Heart left ventricle (tissue), 16 donors: ENCODE data around the gene KLHL22. TPM values are rescaled to one million over a fixed set of nuclear protein-coding genes. Genes with fewer than 3 reads are reported as not detected.
"Not testable (repeated sequence)": the region's sequence is repeated elsewhere in the genome, so short reads cannot be mapped to it uniquely, and the experiment has no call there.

ENCODE experiments used
- ATAC-seq, 4 donors: fragments of 200-7000 bp; cut with Tn5 transposase; one replicate each; pipeline ENCODE4 v1.9.1; 2020 to 2022; ENCODE audit warnings: moderate library complexity in 4 of 4, mild to moderate bottlenecking in 3 of 4, moderate number of reproducible peaks in 1 of 4
- DNase-seq, 5 donors: peaks; one replicate each; pipeline ENCODE4 v3.0.0-alpha.2; 2020
- H3K27ac ChIP-seq, 12 donors: fragments of 200-600 bp; sonication (generic) in 4 of 12; one replicate each; pipeline versions ENCODE4 v1.5.0 to v1.8.0; 2016 to 2022; ENCODE audit warnings: mild to moderate bottlenecking in 2 of 12
- H3K27me3 ChIP-seq, 9 donors: fragments of 200-600 bp; sonication (generic) in 2 of 9; one replicate each; pipeline versions ENCODE4 v1.5.1 to v1.8.0; 2016 to 2022; ENCODE audit warnings: mild to moderate bottlenecking in 3 of 9
- H3K36me3 ChIP-seq, 9 donors: fragments of 200-600 bp; sonication (generic) in 2 of 9; one replicate each; pipeline versions ENCODE4 v1.5.0 to v1.8.0; 2018 to 2022; ENCODE audit warnings: mild to moderate bottlenecking in 2 of 9
- H3K4me1 ChIP-seq, 12 donors: fragments of 200-600 bp; sonication (generic) in 4 of 12; one replicate each; pipeline versions ENCODE4 v1.5.0 to v1.8.0; 2016 to 2022; ENCODE audit warnings: mild to moderate bottlenecking in 3 of 12
- H3K4me3 ChIP-seq, 12 donors: fragments of 200-600 bp; sonication (generic) in 4 of 12; one replicate each; pipeline versions ENCODE4 v1.5.0 to v1.8.0; 2017 to 2022; ENCODE audit warnings: mild to moderate bottlenecking in 9 of 12, moderate library complexity in 4 of 12
- H3K9me3 ChIP-seq, 12 donors: fragments of 200-600 bp; sonication (generic) in 4 of 12; one replicate each; pipeline versions ENCODE4 v1.5.0 to v1.8.0; 2016 to 2022; ENCODE audit warnings: mild to moderate bottlenecking in 1 of 12
- POLR2A ChIP-seq, 2 donors: fragments of 450-650 bp; IDR thresholded peaks; one replicate each; pipeline ENCODE4 v1.6.1; 2017; ENCODE audit warnings: antibody characterized with exemption in 2 of 2, mild to moderate bottlenecking in 2 of 2, moderate library complexity in 2 of 2
- WGBS, 4 donors: extraction: QIAGEN DNeasy Blood & Tissue Kit in 2 of 4; methylation state at CpG; one replicate each; pipeline versions ENCODE4 v1.1.5 to v1.1.7; 2013 to 2018; 5-methylcytosine and 5-hydroxymethylcytosine counted together
- intact Hi-C, 10 donors: fragments of 100-400 bp; cut with DNase I; formaldehyde crosslinking; loops; one replicate each; pipeline versions ENCODE4 v1.11.1 to v1.14.2; 2022
- polyA plus RNA-seq, 2 donors: library from polyadenylated mRNA; stranded (reverse); fragments of 200-250 nt; gene quantifications; one replicate each; pipeline ENCODE4 v1.2.3, GENCODE V29; 2013
- total RNA-seq, 9 donors: library from RNA; depleted of rRNA in 2 of 9; stranded (reverse); fragments of >200 nt in 2 of 9; fragmentation: NEBNext Ultra II Directional in 3 of 9; extraction: Animal tissue kit (Norgen Biotek cat#: 25700) in 3 of 9; gene quantifications; one replicate each; pipeline versions ENCODE4 v1.1.0 to v1.2.4, GENCODE V29; 2016 to 2023
- TF ChIP-seq, protein P1 (sequence below), 12 donors: fragments of 200-600 bp; sonication (generic) in 4 of 12; IDR thresholded peaks; one replicate each; pipeline versions ENCODE4 v1.5.0 to v1.8.0; 2018 to 2022; ENCODE audit warnings: antibody characterized with exemption in 12 of 12, mild to moderate bottlenecking in 5 of 12
- donor health status: ischemic (EF 13 %, LVEDD 7.1; RV severe dilation, severe dysfunction).
- donor health status: healthy with polysubstance abuse.
- donor health status: DM: no; HTN: yes; CAD: no.
- donor health status: DM: no; HTN: no; CAD: no.
- donor health status: ischemic (EF 25% LVEDD 6.9; RV normal size, moderate dysfunction).
- donor health status: ischemic (EF 25% LVEDD 5.7; RV mildly dilated, moderate dysfunction).
- donor health status: healthy.
- donor health status: DM: yes; HTN: yes; CAD: no.
- donor health status: ischemic (EF 35%, LVEDD 5.7; RV mildly dilated, moderate dysfunction).
- donor health status: nonischemic (EF 11% LVEDD 7.7; RV severe dilation, severe dysfunction).
- donor health status: DM: yes; HTN: yes; CAD: no.
- donor health status: PGD.
- donor health status: ischemic (EF 29% LVEDD 5.4; RV normal size, mild dysfunction).
- donor health status: nonischemic (EF 23%, LVEDD 6.1; RV moderate dilation, normal function).

KLHL22 gene
- total and polyA plus RNA-seq, 11 donors = 10.2 to 23.6 (median 16.8) TPM

DNA sequence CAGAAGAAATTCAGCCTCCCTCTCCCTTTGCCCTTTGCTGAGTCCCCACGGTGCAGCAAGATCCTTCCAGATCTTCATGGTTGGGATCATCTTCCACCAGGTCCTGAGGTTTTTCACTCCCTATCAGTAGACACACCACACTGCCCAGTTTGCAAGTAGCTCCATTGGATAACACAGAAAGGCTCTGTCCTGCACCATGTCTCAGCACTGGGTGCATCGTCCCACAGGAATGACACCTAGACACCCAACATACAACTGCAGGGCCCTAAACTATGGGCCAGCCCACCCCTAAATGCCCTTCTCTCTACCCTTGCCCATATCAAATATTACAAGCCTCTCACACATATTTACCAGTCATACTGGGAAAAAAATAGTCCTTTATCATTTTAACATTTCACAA lies 9.4 kb downstream of the KLHL22 start:
- intact Hi-C loops = no loop called here
- no peak for DNase-seq
- peaks cover 0 to 24% (median 1%) of the 10 kb centered on the region in 12 donors for H3K4me1 ChIP-seq
- H3K4me3 ChIP-seq = no peak overlapping the region
- no peak for ATAC-seq
- peaks cover 0 to 29% (median 4%) of the 10 kb centered on the region in 9 donors for H3K36me3 ChIP-seq
- TF ChIP-seq, protein P1, sequence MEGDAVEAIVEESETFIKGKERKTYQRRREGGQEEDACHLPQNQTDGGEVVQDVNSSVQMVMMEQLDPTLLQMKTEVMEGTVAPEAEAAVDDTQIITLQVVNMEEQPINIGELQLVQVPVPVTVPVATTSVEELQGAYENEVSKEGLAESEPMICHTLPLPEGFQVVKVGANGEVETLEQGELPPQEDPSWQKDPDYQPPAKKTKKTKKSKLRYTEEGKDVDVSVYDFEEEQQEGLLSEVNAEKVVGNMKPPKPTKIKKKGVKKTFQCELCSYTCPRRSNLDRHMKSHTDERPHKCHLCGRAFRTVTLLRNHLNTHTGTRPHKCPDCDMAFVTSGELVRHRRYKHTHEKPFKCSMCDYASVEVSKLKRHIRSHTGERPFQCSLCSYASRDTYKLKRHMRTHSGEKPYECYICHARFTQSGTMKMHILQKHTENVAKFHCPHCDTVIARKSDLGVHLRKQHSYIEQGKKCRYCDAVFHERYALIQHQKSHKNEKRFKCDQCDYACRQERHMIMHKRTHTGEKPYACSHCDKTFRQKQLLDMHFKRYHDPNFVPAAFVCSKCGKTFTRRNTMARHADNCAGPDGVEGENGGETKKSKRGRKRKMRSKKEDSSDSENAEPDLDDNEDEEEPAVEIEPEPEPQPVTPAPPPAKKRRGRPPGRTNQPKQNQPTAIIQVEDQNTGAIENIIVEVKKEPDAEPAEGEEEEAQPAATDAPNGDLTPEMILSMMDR (IDR thresholded peaks at IDR 0.05) = no peak
- TF ChIP-seq POLR2A (IDR thresholded peaks at IDR 0.05) = no peak
- H3K9me3 ChIP-seq = no peaks in the 10 kb centered on the region
- WGBS, 4 donors = 74 to 89% (median 80%) methylated on average over 2 of the region's 2 CpGs
- no peaks in the 10 kb centered on the region for H3K27me3 ChIP-seq
- H3K27ac ChIP-seq = no peak overlapping the region

DNA sequence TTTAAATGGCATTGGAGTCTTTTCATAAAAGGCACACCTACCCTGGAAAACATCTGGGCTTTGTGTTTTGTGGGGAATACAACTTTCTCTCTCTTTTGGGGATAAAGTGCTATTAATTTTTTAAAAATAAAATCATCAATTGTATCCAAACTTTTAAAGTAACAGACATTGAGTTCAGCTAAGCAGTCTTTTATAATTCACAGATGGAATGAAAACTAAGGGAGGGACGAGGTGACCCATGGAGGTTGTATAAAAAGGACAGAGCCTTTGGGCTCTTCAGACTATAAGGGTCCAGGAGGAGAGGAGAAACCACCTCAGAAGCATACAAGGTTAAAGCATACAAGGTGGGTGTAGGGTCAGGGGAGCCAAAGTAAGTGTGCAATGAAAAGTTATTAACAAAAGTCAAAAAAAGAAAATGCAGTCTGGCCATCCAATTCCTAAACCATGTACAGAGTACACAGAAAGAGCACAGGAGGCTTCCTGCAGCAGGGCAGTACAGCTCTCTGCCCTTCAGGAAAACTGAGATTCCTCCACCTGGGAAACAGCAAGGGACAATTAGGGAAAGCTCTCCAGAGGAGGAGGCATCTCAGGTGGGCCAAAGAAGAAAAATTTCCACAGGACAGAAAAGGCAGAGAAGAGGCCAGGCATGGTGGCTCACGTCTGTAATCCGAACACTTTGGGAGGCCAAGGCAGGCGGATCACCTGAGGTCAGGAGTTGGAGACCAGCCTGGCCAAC lies 10.5 kb downstream of the KLHL22 start:
- Histone ChIP-seq H3K36me3 (peaks cover 0 to 29% (median 4%) of the 10 kb centered on the region in 9 donors), H3K9me3 (no peaks in the 10 kb centered on the region), H3K27ac (no peak overlapping the region), H3K4me1 (peaks cover 0 to 24% (median 1%) of the 10 kb centered on the region in 12 donors), H3K27me3 (no peaks in the 10 kb centered on the region), H3K4me3 (no peak overlapping the region)
- TF ChIP-seq, protein P1 (IDR thresholded peaks at IDR 0.05) = no peak
- TF ChIP-seq POLR2A (IDR thresholded peaks at IDR 0.05) = no peak
- intact Hi-C loops = no loop called here
- 88 to 93% (median 89%) methylated on average over 4 of the region's 4 CpGs for WGBS, 4 donors
- no peak for DNase-seq
- no peak for ATAC-seq

DNA sequence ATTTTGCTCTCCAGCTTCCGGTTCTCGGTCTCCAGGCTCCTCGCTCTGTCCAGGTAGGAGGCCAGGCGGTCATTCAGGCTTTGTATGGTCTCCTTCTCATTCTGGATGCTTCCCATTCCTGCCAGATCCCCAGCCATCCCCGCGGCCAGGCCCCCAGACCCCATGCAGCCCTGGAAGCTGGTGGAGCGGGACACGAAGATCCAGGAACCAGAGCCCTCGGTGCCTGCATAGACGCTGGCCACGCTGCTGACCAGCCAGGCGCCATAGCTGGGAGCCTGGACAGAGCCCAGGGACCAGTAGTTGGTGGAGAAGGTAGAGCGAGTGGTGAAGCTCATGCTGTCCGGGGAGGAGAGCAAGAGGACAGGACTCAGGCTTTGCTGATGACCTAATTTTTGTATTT lies 11.8 kb downstream of the KLHL22 start:
- no peak for ATAC-seq
- no peak for DNase-seq
- Histone ChIP-seq H3K4me3 (no peak overlapping the region), H3K27me3 (no peaks in the 10 kb centered on the region), H3K36me3 (peaks cover 0 to 25% (median 4%) of the 10 kb centered on the region in 9 donors), H3K27ac (no peak overlapping the region), H3K9me3 (no peaks in the 10 kb centered on the region), H3K4me1 (peaks cover 0 to 17% (median 1%) of the 10 kb centered on the region in 12 donors)
- TF ChIP-seq, protein P1 (IDR thresholded peaks at IDR 0.05) = no peak
- no peak for TF ChIP-seq POLR2A (IDR thresholded peaks at IDR 0.05)
- intact Hi-C loops = no loop called here
- WGBS, 4 donors = 92 to 99% (median 98%) methylated on average over 12 to 14 of the region's 14 CpGs

- H3K9me3 ChIP-seq, intact Hi-C loops: not testable (repeated sequence)
These were observed 12.5 kb downstream of the KLHL22 start for GRCh38 chr22:20483143-20483506.

More at GRCh38 chr22:20483143-20483506, 12.5 kb downstream of the KLHL22 start:
- not testable (repeated sequence) for H3K27me3 ChIP-seq, H3K4me3 ChIP-seq, H3K27ac ChIP-seq, ATAC-seq, DNase-seq
- Histone ChIP-seq H3K36me3 (peaks cover 0 to 19% (median 2%) of the 10 kb centered on the region in 9 donors), H3K4me1 (peaks cover 0 to 10% (median 1%) of the 10 kb centered on the region in 12 donors)
- 95 to 97% (median 96%) methylated on average over 7 of the region's 7 CpGs for WGBS, 4 donors
